HEK293 (cell line): ENCODE results near the gene RPL9.
"Not testable (repeated sequence)": the region's sequence is repeated elsewhere in the genome, so short reads cannot be mapped to it uniquely, and the experiment has no call there.

Experiments
- CTCF ChIA-PET: fragments of 350-600 bp; formaldehyde crosslinking; extraction: SDS; loops from one replicate; lab custom pipeline; 2021; ENCODE audit warnings: antibody characterized with exemption; lab: Yijun Ruan, JAX
- POLR2A ChIA-PET: fragments of 300-600 bp; formaldehyde crosslinking; extraction: SDS; loops from one replicate; lab custom pipeline; 2020; ENCODE audit warnings: antibody characterized with exemption, inconsistent platforms; lab: Yijun Ruan, JAX
- H3K27ac ChIP-seq: fragments of 200-500 bp; sonication (Bioruptor generic); 2 replicates; pipeline ENCODE4 v1.5.1; 2014; ENCODE audit warnings: low read depth, low read length, control low read depth, inconsistent platforms; ENCODE audit errors: extremely low read depth
- H3K36me3 ChIP-seq, 2 experiments: fragments of 200-500 bp in 1 of 2; sonication (Bioruptor generic) in 1 of 2; 1 replicate in 1 of 2; 2 replicates in 1 of 2; pipeline ENCODE4 v1.5.1; 2014 to 2017; ENCODE audit warnings: inconsistent platforms in 2 of 2, low read length in 2 of 2; ENCODE audit not compliant: control insufficient read depth in 2 of 2, insufficient read depth in 1 of 2
- H3K4me1 ChIP-seq: fragments of 200-500 bp; sonication (Bioruptor generic); 2 replicates; pipeline ENCODE4 v1.5.1; 2014; ENCODE audit warnings: mild to moderate bottlenecking, low read length, inconsistent platforms; ENCODE audit not compliant: control insufficient read depth, insufficient read depth
- H3K4me3 ChIP-seq: 2 replicates; pipeline ENCODE4 v1.5.1; 2011; ENCODE audit warnings: low read depth, mild to moderate bottlenecking, control low read depth, low read length, moderate library complexity
- H3K9me3 ChIP-seq: fragments of 200-500 bp; sonication (Bioruptor generic); 2 replicates; pipeline ENCODE4 v1.5.1; 2014; ENCODE audit warnings: low read depth, low read length, inconsistent platforms; ENCODE audit not compliant: control insufficient read depth, insufficient read depth
- HIC1 ChIP-seq: fragments of 450-650 bp; formaldehyde crosslinking; IDR thresholded peaks from 2 replicates; pipeline ENCODE4 v1.5.1; 2016; ENCODE audit warnings: missing biosample characterization, missing genetic modification characterization
- OVOL3 ChIP-seq: fragments of 450-650 bp; formaldehyde crosslinking; IDR thresholded peaks from 2 replicates; pipeline ENCODE4 v1.5.1; 2016; ENCODE audit warnings: missing biosample characterization, missing genetic modification characterization
- SP7 ChIP-seq: fragments of 450-650 bp; formaldehyde crosslinking; IDR thresholded peaks from 2 replicates; pipeline ENCODE4 v1.5.1; 2016; ENCODE audit warnings: missing biosample characterization, missing genetic modification characterization
- ZBTB10 ChIP-seq: fragments of 450-650 bp; formaldehyde crosslinking; IDR thresholded peaks from 2 replicates; pipeline ENCODE4 v1.5.1; 2016; ENCODE audit warnings: missing biosample characterization, missing genetic modification characterization
- ZBTB49 ChIP-seq: fragments of 450-650 bp; formaldehyde crosslinking; IDR thresholded peaks from 2 replicates; pipeline ENCODE4 v1.5.1; 2016; ENCODE audit warnings: missing biosample characterization, missing genetic modification characterization, low read depth
- ZFP69B ChIP-seq: fragments of 450-650 bp; formaldehyde crosslinking; IDR thresholded peaks from 2 replicates; pipeline ENCODE4 v1.5.1; 2016; ENCODE audit warnings: missing biosample characterization, missing genetic modification characterization
- ZNF629 ChIP-seq: fragments of 450-650 bp; formaldehyde crosslinking; IDR thresholded peaks from 2 replicates; pipeline ENCODE4 v1.5.1; 2017; ENCODE audit warnings: missing biosample characterization, missing genetic modification characterization
- ZNF704 ChIP-seq: fragments of 450-650 bp; formaldehyde crosslinking; IDR thresholded peaks from 2 replicates; pipeline ENCODE4 v1.5.1; 2016; ENCODE audit warnings: missing biosample characterization, missing genetic modification characterization
- ZNF76 ChIP-seq: fragments of 450-650 bp; formaldehyde crosslinking; IDR thresholded peaks from 2 replicates; pipeline ENCODE4; 2016; ENCODE audit warnings: low read depth, missing biosample characterization, missing genetic modification characterization, borderline replicate concordance
- ZSCAN5A ChIP-seq: fragments of 450-650 bp; formaldehyde crosslinking; IDR thresholded peaks from 2 replicates; pipeline ENCODE4 v1.5.1; 2016; ENCODE audit warnings: missing biosample characterization, missing genetic modification characterization

Gene RPL9

GRCh38 chr4:39422247-39422646, 36.5 kb downstream of the RPL9 start (continued):
- TF ChIP-seq HIC1 (tag by site-specific recombination): no peak
- no peak for TF ChIP-seq ZFP69B (tag by site-specific recombination)
- TF ChIP-seq SP7 (tag by site-specific recombination): no peak
- no peak for TF ChIP-seq ZNF76
- no peak for TF ChIP-seq ZBTB10 (tag by site-specific recombination)

GRCh38 chr4:39415678-39416283, 42.9 kb downstream of the RPL9 start:
- TF ChIP-seq OVOL3: no peak
- TF ChIP-seq ZBTB49: no peak
- no peak for TF ChIP-seq ZNF629 (tag by site-specific recombination)
- TF ChIP-seq ZNF704 (tag by site-specific recombination): no peak
- no peak for TF ChIP-seq ZSCAN5A (tag by site-specific recombination)
- TF ChIP-seq, all 188 proteins: peak for 0
- H3K9me3 ChIP-seq: no peaks in the 10 kb centered on the region
- ChIA-PET POLR2A (no interaction called here), CTCF (interaction anchor here (0.6 to 1.2 kb wide), 2 partner anchors 11 to 14 kb away, joined by 3 read pairs; no protein-coding TSS in a partner anchor)
- no peak overlapping the region for H3K27ac ChIP-seq
- no peak overlapping the region for H3K4me3 ChIP-seq
- H3K4me1 ChIP-seq: no peaks in the 10 kb centered on the region
- no peaks in the 10 kb centered on the region for H3K36me3 ChIP-seq

- H3K4me1 ChIP-seq, POLR2A ChIA-PET, H3K27ac ChIP-seq, H3K4me3 ChIP-seq, CTCF ChIA-PET, H3K36me3 ChIP-seq, H3K9me3 ChIP-seq: not testable (repeated sequence)
Measured at GRCh38 chr4:39411561-39411960, 47.2 kb downstream of the RPL9 start.
